Measurements from ENCODE around the gene GPR18.
"Not testable (repeated sequence)": the region's sequence is repeated elsewhere in the genome, so short reads cannot be mapped to it uniquely, and the experiment has no call there.

GPR18 gene

GRCh38 chr13:99249178-99249577 lies 9.0 kb downstream of the GPR18 start:
- not testable (repeated sequence) for H3K9ac ChIP-seq (ENCODE audit: low read depth in 1 of 2, low read length in 2 of 2); H3K9me3 ChIP-seq (ENCODE audit: control insufficient read depth in 2 of 2, low read length in 2 of 2); H3K27me3 ChIP-seq (ENCODE audit: control insufficient read depth in 2 of 2, insufficient read depth in 2 of 2, low read length in 2 of 2); H3K36me3 ChIP-seq (ENCODE audit: control insufficient read depth in 2 of 2, insufficient read depth in 2 of 2, low read length in 2 of 2); H3K4me3 ChIP-seq (ENCODE audit: low read length in 2 of 2); H3K27ac ChIP-seq (ENCODE audit: low read depth in 2 of 2, low read length in 2 of 2); H3K4me1 ChIP-seq (ENCODE audit: control insufficient read depth in 2 of 2, insufficient read depth in 2 of 2, low read length in 2 of 2)

GRCh38 chr13:99246100-99246499 lies 12.1 kb downstream of the GPR18 start:
- no peak overlapping the region for H3K27ac ChIP-seq (ENCODE audit: low read depth in 2 of 2, low read length in 2 of 2)
- H3K27me3 ChIP-seq (ENCODE audit: control insufficient read depth in 2 of 2, insufficient read depth in 2 of 2, low read length in 2 of 2), result no peaks in the 10 kb centered on the region
- H3K9ac ChIP-seq (ENCODE audit: low read depth in 1 of 2, low read length in 2 of 2), result no peak overlapping the region
- H3K4me3 ChIP-seq (ENCODE audit: low read length in 2 of 2), result no peak overlapping the region
- peaks cover 0 to 3% of the 10 kb centered on the region in 2 donors for H3K36me3 ChIP-seq (ENCODE audit: control insufficient read depth in 2 of 2, insufficient read depth in 2 of 2, low read length in 2 of 2)
- no peaks in the 10 kb centered on the region for H3K9me3 ChIP-seq (ENCODE audit: control insufficient read depth in 2 of 2, low read length in 2 of 2)
- H3K4me1 ChIP-seq (ENCODE audit: control insufficient read depth in 2 of 2, insufficient read depth in 2 of 2, low read length in 2 of 2), result no peaks in the 10 kb centered on the region

GRCh38 chr13:99237981-99238662 lies 20.1 kb downstream of the GPR18 start:
- no peak overlapping the region for H3K9ac ChIP-seq (ENCODE audit: low read depth in 1 of 2, low read length in 2 of 2)
- H3K27ac ChIP-seq (ENCODE audit: low read depth in 2 of 2, low read length in 2 of 2), result peak overlapping the region in 1 of 2 donors; percentile 32
- H3K9me3 ChIP-seq (ENCODE audit: control insufficient read depth in 2 of 2, low read length in 2 of 2), result no peaks in the 10 kb centered on the region
- peak overlapping the region in 1 of 2 donors; percentile 37 for H3K4me3 ChIP-seq (ENCODE audit: low read length in 2 of 2)
- H3K27me3 ChIP-seq (ENCODE audit: control insufficient read depth in 2 of 2, insufficient read depth in 2 of 2, low read length in 2 of 2), result no peaks in the 10 kb centered on the region
- peaks cover 15 to 16% of the 10 kb centered on the region in 2 donors for H3K36me3 ChIP-seq (ENCODE audit: control insufficient read depth in 2 of 2, insufficient read depth in 2 of 2, low read length in 2 of 2)
- H3K4me1 ChIP-seq (ENCODE audit: control insufficient read depth in 2 of 2, insufficient read depth in 2 of 2, low read length in 2 of 2), result no peaks in the 10 kb centered on the region

DNA sequence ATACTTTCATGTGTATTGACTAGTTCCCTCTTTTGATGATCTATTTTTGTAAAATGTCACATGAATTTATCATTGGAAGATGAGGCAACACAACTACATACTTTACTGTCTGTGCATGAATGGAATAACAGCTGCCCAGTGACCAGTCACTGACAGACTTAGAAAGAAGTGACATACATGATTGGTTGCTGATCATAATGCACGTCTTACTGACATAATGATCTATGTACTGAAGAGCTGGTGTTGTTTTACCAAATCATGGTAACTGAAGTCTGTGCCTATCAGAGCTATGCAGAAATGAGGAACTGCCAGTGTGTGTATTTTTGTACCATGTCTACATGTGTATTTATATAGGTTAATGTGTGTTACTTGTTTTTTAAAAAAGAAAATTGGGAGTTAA lies 26.5 kb downstream of the GPR18 start:
- H3K27ac ChIP-seq (ENCODE audit: low read depth in 2 of 2, low read length in 2 of 2), result no peak overlapping the region
- peaks cover 0 to 3% of the 10 kb centered on the region in 2 donors for H3K36me3 ChIP-seq (ENCODE audit: control insufficient read depth in 2 of 2, insufficient read depth in 2 of 2, low read length in 2 of 2)
- no peaks in the 10 kb centered on the region for H3K9me3 ChIP-seq (ENCODE audit: control insufficient read depth in 2 of 2, low read length in 2 of 2)
- H3K4me1 ChIP-seq (ENCODE audit: control insufficient read depth in 2 of 2, insufficient read depth in 2 of 2, low read length in 2 of 2), result peaks cover 3 to 6% of the 10 kb centered on the region in 2 donors
- H3K27me3 ChIP-seq (ENCODE audit: control insufficient read depth in 2 of 2, insufficient read depth in 2 of 2, low read length in 2 of 2), result no peaks in the 10 kb centered on the region
- H3K9ac ChIP-seq (ENCODE audit: low read depth in 1 of 2, low read length in 2 of 2), result no peak overlapping the region
- H3K4me3 ChIP-seq (ENCODE audit: low read length in 2 of 2), result no peak overlapping the region

DNA sequence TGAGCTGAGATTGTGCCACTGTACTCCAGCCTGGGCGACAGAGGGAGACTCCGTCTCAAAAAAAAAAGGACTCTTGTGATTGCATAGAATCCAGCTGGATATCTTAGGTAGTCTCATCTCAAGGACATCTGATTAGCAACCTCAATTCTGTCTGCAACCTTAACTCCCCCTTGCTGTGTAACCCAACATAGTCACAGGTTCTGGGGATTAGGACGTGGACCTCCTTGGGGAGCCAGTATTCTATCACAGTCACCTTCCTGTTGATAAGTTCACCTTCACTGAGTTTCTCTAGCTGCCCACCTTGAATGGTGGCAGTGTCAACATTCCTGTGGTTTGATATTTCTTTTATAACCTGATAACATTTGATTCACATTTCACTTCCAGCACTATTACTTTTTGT lies 27.2 kb downstream of the GPR18 start:
- Histone ChIP-seq H3K9me3 (ENCODE audit: control insufficient read depth in 2 of 2, low read length in 2 of 2) (no peaks in the 10 kb centered on the region), H3K4me1 (ENCODE audit: control insufficient read depth in 2 of 2, insufficient read depth in 2 of 2, low read length in 2 of 2) (peaks cover 6 to 7% of the 10 kb centered on the region in 2 donors), H3K27ac (ENCODE audit: low read depth in 2 of 2, low read length in 2 of 2) (no peak overlapping the region), H3K27me3 (ENCODE audit: control insufficient read depth in 2 of 2, insufficient read depth in 2 of 2, low read length in 2 of 2) (no peaks in the 10 kb centered on the region), H3K4me3 (ENCODE audit: low read length in 2 of 2) (no peak overlapping the region), H3K9ac (ENCODE audit: low read depth in 1 of 2, low read length in 2 of 2) (no peak overlapping the region), H3K36me3 (ENCODE audit: control insufficient read depth in 2 of 2, insufficient read depth in 2 of 2, low read length in 2 of 2) (peaks cover 0 to 3% of the 10 kb centered on the region in 2 donors)

DNA sequence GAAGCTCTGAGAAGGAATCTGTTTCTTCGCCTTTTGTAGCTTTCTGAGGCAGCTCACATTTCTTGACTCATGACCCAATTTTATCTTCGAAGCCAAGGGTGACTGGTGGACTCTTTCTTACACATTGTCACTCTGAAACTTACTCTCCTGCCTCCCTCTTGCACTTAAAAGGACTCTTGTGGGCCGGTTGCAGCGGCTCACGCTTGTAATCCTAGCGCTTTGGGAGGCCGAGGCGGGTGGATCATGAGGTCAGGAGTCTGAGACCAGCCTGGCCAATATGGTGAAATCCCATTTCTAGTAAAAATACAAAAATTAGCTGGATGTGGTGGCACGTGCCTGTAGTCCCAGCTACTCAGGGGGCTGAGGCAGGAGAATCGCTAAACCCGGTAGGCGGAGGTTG lies 27.6 kb downstream of the GPR18 start:
- not testable (repeated sequence) for H3K4me3 ChIP-seq (ENCODE audit: low read length in 2 of 2); H3K36me3 ChIP-seq (ENCODE audit: control insufficient read depth in 2 of 2, insufficient read depth in 2 of 2, low read length in 2 of 2); H3K9ac ChIP-seq (ENCODE audit: low read depth in 1 of 2, low read length in 2 of 2); H3K9me3 ChIP-seq (ENCODE audit: control insufficient read depth in 2 of 2, low read length in 2 of 2); H3K4me1 ChIP-seq (ENCODE audit: control insufficient read depth in 2 of 2, insufficient read depth in 2 of 2, low read length in 2 of 2); H3K27ac ChIP-seq (ENCODE audit: low read depth in 2 of 2, low read length in 2 of 2); H3K27me3 ChIP-seq (ENCODE audit: control insufficient read depth in 2 of 2, insufficient read depth in 2 of 2, low read length in 2 of 2)

GRCh38 chr13:99228737-99229691 lies 29.2 kb downstream of the GPR18 start:
- H3K9ac ChIP-seq (ENCODE audit: low read depth in 1 of 2, low read length in 2 of 2), result no peak overlapping the region
- peak overlapping the region in 1 of 2 donors; percentile 32 for H3K27ac ChIP-seq (ENCODE audit: low read depth in 2 of 2, low read length in 2 of 2)

DNA sequence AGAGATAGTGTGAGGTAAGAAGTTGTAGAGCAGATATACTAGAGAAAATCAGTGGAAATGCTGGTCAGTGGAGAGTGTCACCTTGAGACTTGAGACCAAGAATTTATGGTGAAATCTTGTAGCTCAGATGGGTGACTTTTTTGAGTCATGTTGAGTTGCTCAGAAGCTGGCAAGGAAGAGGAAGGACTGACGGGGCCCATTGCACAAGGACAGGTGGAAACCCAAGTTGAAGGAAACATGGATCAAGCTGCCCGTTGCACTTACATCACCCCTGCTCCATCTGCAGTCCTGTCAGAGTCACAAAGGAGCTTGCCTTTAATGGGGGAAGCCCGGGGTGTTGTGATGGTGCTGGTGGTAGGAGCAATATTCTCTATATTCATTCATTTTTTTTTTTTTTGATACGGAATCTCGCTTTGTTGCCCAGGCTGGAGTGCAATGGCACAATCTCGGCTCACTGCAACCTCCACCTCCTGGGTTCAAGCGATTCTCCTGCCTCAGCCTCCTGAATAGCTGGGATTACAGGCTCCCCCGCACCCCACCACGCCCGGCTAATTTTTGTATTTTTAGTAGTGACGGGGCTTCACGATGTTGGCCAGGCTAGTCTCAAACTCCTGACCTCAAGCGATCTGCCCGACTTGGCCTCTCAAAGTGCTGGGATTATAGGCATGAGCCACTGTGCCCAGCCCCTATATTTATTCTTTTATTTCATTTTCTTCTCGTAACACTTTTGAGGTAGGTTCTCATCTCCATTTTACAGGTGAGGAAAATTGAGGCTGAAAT lies 30.1 kb downstream of the GPR18 start:
- Histone ChIP-seq H3K4me1 (ENCODE audit: control insufficient read depth in 2 of 2, insufficient read depth in 2 of 2, low read length in 2 of 2) (peaks cover 9 to 13% of the 10 kb centered on the region in 2 donors), H3K4me3 (ENCODE audit: low read length in 2 of 2) (no peak overlapping the region), H3K9ac (ENCODE audit: low read depth in 1 of 2, low read length in 2 of 2) (no peak overlapping the region), H3K27ac (ENCODE audit: low read depth in 2 of 2, low read length in 2 of 2) (peak overlapping the region in 1 of 2 donors; percentile 16), H3K36me3 (ENCODE audit: control insufficient read depth in 2 of 2, insufficient read depth in 2 of 2, low read length in 2 of 2) (peaks cover 2 to 3% of the 10 kb centered on the region in 2 donors), H3K27me3 (ENCODE audit: control insufficient read depth in 2 of 2, insufficient read depth in 2 of 2, low read length in 2 of 2) (no peaks in the 10 kb centered on the region), H3K9me3 (ENCODE audit: control insufficient read depth in 2 of 2, low read length in 2 of 2) (no peaks in the 10 kb centered on the region)

More at GRCh38 chr13:99228737-99229691, 29.2 kb downstream of the GPR18 start:
- no peaks in the 10 kb centered on the region for H3K27me3 ChIP-seq (ENCODE audit: control insufficient read depth in 2 of 2, insufficient read depth in 2 of 2, low read length in 2 of 2)
- no peaks in the 10 kb centered on the region for H3K9me3 ChIP-seq (ENCODE audit: control insufficient read depth in 2 of 2, low read length in 2 of 2)
- peak overlapping the region in 1 of 2 donors; percentile 20 for H3K4me3 ChIP-seq (ENCODE audit: low read length in 2 of 2)
- peaks cover 7% of the 10 kb centered on the region in 2 donors for H3K4me1 ChIP-seq (ENCODE audit: control insufficient read depth in 2 of 2, insufficient read depth in 2 of 2, low read length in 2 of 2)
- H3K36me3 ChIP-seq (ENCODE audit: control insufficient read depth in 2 of 2, insufficient read depth in 2 of 2, low read length in 2 of 2), result peaks cover 2 to 3% of the 10 kb centered on the region in 2 donors

- H3K36me3 ChIP-seq (ENCODE audit: control insufficient read depth in 2 of 2, insufficient read depth in 2 of 2, low read length in 2 of 2), result peaks cover 2 to 3% of the 10 kb centered on the region in 2 donors
- H3K4me1 ChIP-seq (ENCODE audit: control insufficient read depth in 2 of 2, insufficient read depth in 2 of 2, low read length in 2 of 2), result peaks cover 9 to 13% of the 10 kb centered on the region in 2 donors
- no peaks in the 10 kb centered on the region for H3K9me3 ChIP-seq (ENCODE audit: control insufficient read depth in 2 of 2, low read length in 2 of 2)
- H3K9ac ChIP-seq (ENCODE audit: low read depth in 1 of 2, low read length in 2 of 2), result peak overlapping the region in 1 of 2 donors; percentile 14
- peak overlapping the region in 1 of 2 donors; percentile 16 for H3K27ac ChIP-seq (ENCODE audit: low read depth in 2 of 2, low read length in 2 of 2)
- H3K4me3 ChIP-seq (ENCODE audit: low read length in 2 of 2), result no peak overlapping the region
- H3K27me3 ChIP-seq (ENCODE audit: control insufficient read depth in 2 of 2, insufficient read depth in 2 of 2, low read length in 2 of 2), result no peaks in the 10 kb centered on the region
These were observed 30.8 kb downstream of the GPR18 start for GRCh38 chr13:99227331-99227900.

All from mucosa of rectum (tissue), 2 donors.